Activated CD8-positive, alpha-beta T cell treated with anti-CD3 and anti-CD28 coated beads, Interleukin-2, amount 10 ng/mL, durations not matched to agents 7 days and 5 days (primary cell): ENCODE data around the gene CYB5D1. TPM values are rescaled to one million over a fixed set of nuclear protein-coding genes. Genes with fewer than 3 reads are reported as not detected.
"Not testable (repeated sequence)": the region's sequence is repeated elsewhere in the genome, so short reads cannot be mapped to it uniquely, and the experiment has no call there.

Experiments
- ATAC-seq: fragments of 150-1000 bp; cut with Tn5 transposase; one replicate; pipeline ENCODE4 v1.10.0; 2021; ENCODE audit warnings: moderate library complexity
- CTCF ChIA-PET: fragments of 350-600 bp; sonication (Branson Sonifier 250); formaldehyde crosslinking; loops from one replicate; lab custom pipeline; 2021; ENCODE audit warnings: antibody characterized with exemption; lab: Charles Lee
- POLR2A ChIA-PET: fragments of 350-600 bp; sonication (Branson Sonifier 250); formaldehyde crosslinking; loops from one replicate; lab custom pipeline; 2021; ENCODE audit warnings: antibody characterized with exemption; lab: Charles Lee
- DNase-seq: peaks from one replicate; pipeline ENCODE4 v3.0.0-alpha.2; 2020
- H3K27ac Mint-ChIP-seq: one replicate; pipeline ENCODE4 v1.8.0; 2021; ENCODE audit warnings: mild to moderate bottlenecking, mixed read lengths
- H3K27me3 Mint-ChIP-seq: one replicate; pipeline ENCODE4 v1.8.0; 2021; ENCODE audit warnings: low read depth, mixed read lengths
- H3K36me3 Mint-ChIP-seq: one replicate; pipeline ENCODE4 v1.8.0; 2021; ENCODE audit warnings: low read depth, mixed read lengths
- H3K4me1 Mint-ChIP-seq: one replicate; pipeline ENCODE4 v1.8.0; 2021; ENCODE audit warnings: low read depth, mixed read lengths
- H3K4me3 Mint-ChIP-seq: one replicate; pipeline ENCODE4 v1.8.0; 2021; ENCODE audit warnings: mild to moderate bottlenecking, mixed read lengths
- H3K9me3 Mint-ChIP-seq: one replicate; pipeline ENCODE4 v1.8.0; 2022; ENCODE audit warnings: mixed read lengths; ENCODE audit not compliant: insufficient read depth
- total RNA-seq, 2 experiments: library from RNA; stranded (reverse); gene quantifications; one replicate each; pipeline ENCODE4 v1.2.3, GENCODE V29; 2021

CYB5D1 gene
- total RNA-seq, 2 experiments from 2014 or later, result 9.8 to 11.2 TPM

DNA sequence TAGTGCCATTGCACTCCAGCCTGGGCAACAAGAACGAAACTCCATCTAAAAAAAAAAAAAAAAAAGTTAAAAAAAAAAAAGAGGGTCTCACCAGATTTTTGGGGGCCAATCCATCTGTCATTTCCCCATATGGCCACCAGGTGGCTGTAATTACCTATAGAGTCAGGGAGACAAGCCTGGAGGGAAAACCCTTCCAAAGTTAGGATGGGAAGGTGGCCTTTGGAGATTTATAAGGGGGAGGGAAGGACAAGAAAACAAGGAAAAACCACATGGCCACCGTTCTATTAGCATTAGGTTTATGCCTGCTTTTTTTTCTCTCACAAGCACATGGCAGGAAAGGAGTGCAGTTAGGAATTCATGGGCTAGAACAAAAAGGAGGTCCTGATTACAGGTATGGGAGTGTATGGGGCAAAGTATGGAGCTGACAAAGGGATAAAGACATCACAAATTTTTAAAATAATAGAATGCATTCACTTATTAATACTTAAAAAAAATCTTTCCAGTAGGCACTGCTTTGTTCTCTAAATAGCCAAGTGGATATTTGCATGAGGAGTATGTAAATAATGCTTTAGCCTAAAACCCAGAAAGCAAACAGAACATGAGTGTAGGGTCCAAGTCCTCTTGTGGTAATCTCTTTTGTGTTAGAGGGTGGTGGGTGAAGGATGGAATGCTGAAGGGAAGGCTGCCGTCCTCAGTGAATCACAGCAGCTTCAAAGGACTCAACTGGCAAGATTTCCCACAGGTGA, 5.1 kb downstream of the CYB5D1 start:
- CTCF ChIA-PET, result interaction anchor here (0.7 to 14.5 kb wide), 22 partner anchors 8 to 194 kb away, joined by 3 to 201 read pairs (median 8); partner anchors contain the start of genes CHD3 and RNF227
- Mint-ChIP-seq H3K36me3 (peaks cover 36% of the 10 kb centered on the region), H3K27ac (no peak overlapping the region), H3K27me3 (no peaks in the 10 kb centered on the region), H3K4me3 (no peak overlapping the region), H3K4me1 (peaks cover 20% of the 10 kb centered on the region), H3K9me3 (no peaks in the 10 kb centered on the region)
- ATAC-seq, result no peak
- DNase-seq, result peak; percentile 61
- POLR2A ChIA-PET, result interaction anchor here (0.5 kb wide), 1 partner anchor 512 kb away, joined by 4 read pairs; no protein-coding TSS in a partner anchor

DNA sequence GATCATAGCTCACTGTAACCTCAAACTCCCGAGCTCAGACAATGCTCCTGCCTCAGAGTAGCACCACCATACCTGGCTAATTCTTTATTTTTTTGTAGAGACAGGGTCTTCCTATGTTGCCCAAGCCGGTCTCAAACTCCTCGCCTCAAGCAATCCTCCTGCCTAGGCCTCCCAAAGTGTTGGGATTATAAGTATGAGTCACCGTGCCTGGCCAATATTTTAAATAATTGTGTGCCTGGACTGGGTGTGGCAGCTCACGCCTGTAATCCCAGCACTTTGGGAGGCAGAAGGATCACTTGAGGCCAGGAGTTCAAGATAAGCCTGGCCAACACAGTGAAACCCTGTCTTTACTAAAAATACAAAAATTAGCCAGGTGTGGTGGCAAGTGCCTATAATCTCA, 6.6 kb downstream of the CYB5D1 start:
- not testable (repeated sequence) for H3K9me3 Mint-ChIP-seq, H3K4me3 Mint-ChIP-seq, H3K27ac Mint-ChIP-seq, DNase-seq, ATAC-seq, H3K27me3 Mint-ChIP-seq
- CTCF ChIA-PET, result interaction anchor here (1.0 to 14.5 kb wide), 13 partner anchors 9 to 177 kb away, joined by 3 to 201 read pairs (median 6); partner anchors contain the start of gene CHD3
- POLR2A ChIA-PET, result interaction anchor here (0.7 to 1.2 kb wide), 3 partner anchors 19 to 22 kb away, joined by 3 to 4 read pairs (median 3); no protein-coding TSS in a partner anchor
- Mint-ChIP-seq H3K36me3 (peaks cover 37% of the 10 kb centered on the region), H3K4me1 (peaks cover 33% of the 10 kb centered on the region)

DNA sequence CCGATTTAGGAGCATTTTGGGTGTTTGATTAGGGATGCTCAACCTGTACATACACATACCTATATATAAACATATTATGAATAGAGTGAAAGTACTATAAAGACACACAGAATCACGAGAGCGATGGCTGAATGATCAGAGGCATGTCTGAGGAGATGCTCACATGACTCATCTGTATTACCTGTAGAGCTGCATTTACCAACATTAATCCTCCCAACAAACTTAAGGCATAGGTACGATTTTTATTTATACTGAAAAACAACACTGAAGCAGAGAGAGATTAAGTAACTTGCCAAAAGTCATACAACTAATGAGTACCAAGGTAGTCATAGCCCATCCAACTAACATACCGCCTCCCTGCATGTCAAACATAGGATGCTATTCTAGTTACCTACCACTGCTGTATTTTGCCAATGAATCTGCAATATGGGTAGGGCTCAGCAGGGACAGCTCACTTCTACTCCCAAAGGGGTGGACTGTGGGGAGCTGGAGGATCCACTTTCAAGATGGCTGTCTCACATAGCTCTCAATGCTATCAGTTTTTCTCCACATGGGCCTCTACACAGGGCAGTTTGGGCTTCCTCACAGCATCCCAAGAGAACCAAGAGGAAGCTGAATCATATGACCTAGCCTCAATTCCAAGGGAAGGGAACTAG, 7.3 kb downstream of the CYB5D1 start:
- CTCF ChIA-PET, result interaction anchor here (1.5 to 14.5 kb wide), 8 partner anchors 8 to 177 kb away, joined by 5 to 201 read pairs (median 8); partner anchors contain the start of genes CYB5D1 and NAA38
- Mint-ChIP-seq H3K4me1 (peaks cover 36% of the 10 kb centered on the region), H3K27ac (no peak overlapping the region), H3K9me3 (no peaks in the 10 kb centered on the region), H3K4me3 (no peak overlapping the region), H3K27me3 (no peaks in the 10 kb centered on the region), H3K36me3 (peaks cover 34% of the 10 kb centered on the region)
- POLR2A ChIA-PET, result interaction anchor here (1.2 kb wide), 1 partner anchor 23 kb away, joined by 3 read pairs; no protein-coding TSS in a partner anchor
- DNase-seq (no peak), ATAC-seq (no peak)

DNA sequence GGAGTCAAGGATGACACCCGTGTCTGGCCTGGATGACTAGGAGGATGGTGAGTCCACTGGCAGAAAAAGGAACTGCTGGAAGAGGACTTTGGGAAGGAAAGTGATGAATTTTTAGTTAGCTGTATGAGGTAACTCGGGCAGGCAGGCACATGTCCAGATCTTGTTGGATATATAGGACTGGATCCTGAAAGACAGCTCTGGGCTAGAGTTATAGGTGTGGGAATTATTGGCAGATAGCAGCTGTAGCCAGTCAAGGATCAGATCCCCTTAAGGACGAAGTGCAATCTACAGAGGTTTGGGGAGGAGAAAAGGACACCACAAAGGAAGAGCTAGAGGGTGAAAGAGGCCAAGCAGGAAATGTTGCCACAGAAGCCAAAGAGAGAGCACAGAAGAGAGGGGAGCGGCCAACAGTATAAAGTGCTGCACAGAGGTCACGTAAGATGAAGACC, 10.1 kb downstream of the CYB5D1 start:
- Mint-ChIP-seq H3K4me1 (peaks cover 36% of the 10 kb centered on the region), H3K36me3 (peaks cover 36% of the 10 kb centered on the region), H3K9me3 (no peaks in the 10 kb centered on the region), H3K27me3 (no peaks in the 10 kb centered on the region), H3K4me3 (peak overlapping the region; percentile 63), H3K27ac (peak overlapping the region; percentile 81)
- ATAC-seq (peak; percentile 89), DNase-seq (peak; percentile 65)
- CTCF ChIA-PET, result interaction anchor here (0.6 to 14.5 kb wide), 14 partner anchors 11 to 206 kb away, joined by 3 to 201 read pairs (median 5); partner anchors contain the start of gene NAA38
- POLR2A ChIA-PET, result interaction anchor here (1.0 to 2.2 kb wide), 3 partner anchors 18 to 63 kb away, joined by 3 to 9 read pairs (median 4); no protein-coding TSS in a partner anchor

DNA sequence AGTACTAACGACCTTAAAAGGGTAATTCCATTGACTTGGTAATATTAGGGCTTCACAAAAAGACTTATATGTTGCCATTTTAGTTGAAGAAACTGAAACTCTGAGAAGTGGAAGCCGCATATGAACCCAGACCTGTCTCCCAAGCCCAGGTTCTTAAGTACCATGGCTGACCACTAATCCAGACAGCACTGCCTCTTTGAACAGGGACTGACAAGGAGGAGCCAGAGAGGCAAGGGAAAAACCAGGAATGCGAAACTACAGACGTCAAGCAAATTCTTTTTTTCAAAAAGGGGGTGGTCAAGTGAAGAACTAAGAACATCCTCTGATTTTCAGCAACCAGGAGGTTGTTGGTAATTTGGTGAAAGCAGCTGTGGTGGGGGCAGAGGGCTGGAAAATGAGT, 15.2 kb downstream of the CYB5D1 start:
- CTCF ChIA-PET, result interaction anchor here (1.4 to 1.7 kb wide), 2 partner anchors 9 to 11 kb away, joined by 4 to 6 read pairs; no protein-coding TSS in a partner anchor
- Mint-ChIP-seq H3K4me3 (no peak overlapping the region), H3K9me3 (no peaks in the 10 kb centered on the region), H3K27ac (no peak overlapping the region), H3K4me1 (peaks cover 19% of the 10 kb centered on the region), H3K27me3 (no peaks in the 10 kb centered on the region), H3K36me3 (peaks cover 22% of the 10 kb centered on the region)
- no peak for DNase-seq
- ATAC-seq, result no peak
- POLR2A ChIA-PET, result interaction anchor here (1.1 kb wide), 1 partner anchor 14 kb away, joined by 3 read pairs; no protein-coding TSS in a partner anchor

DNA sequence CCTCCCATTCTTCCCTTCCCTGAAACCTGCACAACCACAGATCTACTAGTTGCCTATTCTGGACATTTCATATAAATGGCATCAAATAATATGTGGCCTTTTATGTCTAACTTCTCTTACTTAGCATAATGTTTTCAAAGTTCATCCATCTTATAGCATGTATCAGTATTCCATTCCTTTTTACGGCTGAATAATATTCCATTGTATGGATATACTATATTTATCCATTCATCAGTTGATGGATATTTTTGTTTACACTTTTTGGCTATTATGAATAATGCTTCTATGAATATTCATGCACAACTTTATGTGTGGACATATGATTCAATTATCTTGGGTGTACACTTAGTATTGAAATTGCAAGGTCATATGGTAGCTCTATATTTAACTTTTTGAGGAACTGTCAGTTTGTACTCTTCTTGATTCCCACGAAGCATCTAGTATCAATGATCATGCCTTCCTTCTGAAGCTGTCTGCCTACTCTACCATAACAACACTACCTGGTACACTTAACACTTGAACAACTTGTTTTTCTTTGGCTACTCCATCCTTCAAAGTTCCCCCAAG, 18.1 kb downstream of the CYB5D1 start:
- H3K27me3 Mint-ChIP-seq, result no peaks in the 10 kb centered on the region
- no peaks in the 10 kb centered on the region for H3K9me3 Mint-ChIP-seq
- H3K27ac Mint-ChIP-seq, result no peak overlapping the region
- no peak overlapping the region for H3K4me3 Mint-ChIP-seq
- CTCF ChIA-PET, result interaction anchor here (0.9 to 3.0 kb wide), 4 partner anchors 13 to 114 kb away, joined by 3 to 14 read pairs (median 4); no protein-coding TSS in a partner anchor
- peaks cover 3% of the 10 kb centered on the region for H3K4me1 Mint-ChIP-seq
- DNase-seq, result no peak
- POLR2A ChIA-PET, result no interaction called here
- peaks cover 18% of the 10 kb centered on the region for H3K36me3 Mint-ChIP-seq
- ATAC-seq, result no peak

DNA sequence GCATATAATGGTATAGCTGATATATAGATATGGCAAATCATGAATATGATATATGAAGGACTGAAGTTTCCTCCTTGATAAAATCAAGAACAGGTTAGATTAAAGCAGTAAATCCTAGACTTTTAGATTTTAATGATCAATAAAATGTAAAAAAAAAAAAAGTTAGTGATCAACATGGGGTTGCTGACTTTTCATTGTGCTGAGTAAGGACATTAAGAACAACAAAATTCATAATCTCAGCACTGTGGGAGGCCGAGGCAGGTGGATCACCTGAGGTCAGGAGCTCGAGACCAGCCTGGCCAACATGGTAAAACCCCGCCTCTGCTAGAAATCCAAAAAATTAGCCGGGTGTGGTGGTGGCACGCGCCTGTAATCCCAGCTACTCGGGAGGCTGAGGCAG, 20.4 kb downstream of the CYB5D1 start:
- DNase-seq, result no peak
- ATAC-seq, result no peak
- CTCF ChIA-PET, result interaction anchor here (0.7 to 0.8 kb wide), 2 partner anchors 16 to 112 kb away, joined by 3 read pairs; no protein-coding TSS in a partner anchor
- H3K27ac Mint-ChIP-seq, result no peak overlapping the region
- no peaks in the 10 kb centered on the region for H3K9me3 Mint-ChIP-seq
- POLR2A ChIA-PET, result interaction anchor here (0.6 kb wide), 1 partner anchor 329 kb away, joined by 4 read pairs; no protein-coding TSS in a partner anchor
- no peaks in the 10 kb centered on the region for H3K27me3 Mint-ChIP-seq
- H3K4me3 Mint-ChIP-seq, result no peak overlapping the region
- no peaks in the 10 kb centered on the region for H3K4me1 Mint-ChIP-seq
- peaks cover 9% of the 10 kb centered on the region for H3K36me3 Mint-ChIP-seq

DNA sequence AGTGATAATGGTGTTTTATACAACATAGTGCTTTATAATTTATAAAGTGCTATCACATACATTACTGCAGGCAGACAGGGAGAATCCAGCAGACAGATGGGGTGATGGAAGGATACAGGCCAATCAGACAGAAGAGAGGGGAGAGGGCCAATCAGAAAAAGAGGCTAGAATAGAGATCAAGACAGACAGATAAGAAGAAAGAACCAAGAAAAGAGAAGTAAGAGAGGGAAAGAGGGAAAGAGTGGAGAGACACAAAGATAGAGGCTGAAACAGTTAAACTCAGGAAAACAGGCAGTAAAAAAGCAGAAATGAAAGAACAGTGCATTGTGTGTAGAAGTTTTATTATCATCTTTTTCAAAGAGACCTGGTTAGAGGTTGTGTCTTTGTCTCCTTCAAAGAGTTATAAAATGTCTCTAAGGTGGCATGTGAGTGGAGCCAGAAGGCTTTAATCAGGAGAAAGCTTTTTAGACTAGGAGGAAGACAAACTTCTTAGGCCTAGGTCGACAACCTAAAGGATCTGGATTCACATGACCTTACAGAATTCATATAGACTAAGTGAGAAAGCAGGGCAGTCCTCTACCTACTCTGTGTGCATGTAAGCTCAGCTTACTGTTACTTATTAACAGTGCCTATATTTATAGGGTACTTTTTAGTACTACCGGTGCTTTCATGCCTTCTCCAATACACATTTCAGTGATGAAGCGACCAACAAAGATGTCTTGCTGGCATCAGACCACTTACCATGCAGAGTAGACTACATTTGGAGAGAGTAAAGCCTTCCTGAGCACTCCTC, 22.5 kb downstream of the CYB5D1 start:
- Mint-ChIP-seq H3K27me3 (no peaks in the 10 kb centered on the region), H3K36me3 (peaks cover 4% of the 10 kb centered on the region), H3K9me3 (no peaks in the 10 kb centered on the region), H3K4me1 (no peaks in the 10 kb centered on the region), H3K27ac (no peak overlapping the region), H3K4me3 (no peak overlapping the region)
- ChIA-PET CTCF (no interaction called here), POLR2A (no interaction called here)
- ATAC-seq, result no peak
- DNase-seq, result no peak

DNA sequence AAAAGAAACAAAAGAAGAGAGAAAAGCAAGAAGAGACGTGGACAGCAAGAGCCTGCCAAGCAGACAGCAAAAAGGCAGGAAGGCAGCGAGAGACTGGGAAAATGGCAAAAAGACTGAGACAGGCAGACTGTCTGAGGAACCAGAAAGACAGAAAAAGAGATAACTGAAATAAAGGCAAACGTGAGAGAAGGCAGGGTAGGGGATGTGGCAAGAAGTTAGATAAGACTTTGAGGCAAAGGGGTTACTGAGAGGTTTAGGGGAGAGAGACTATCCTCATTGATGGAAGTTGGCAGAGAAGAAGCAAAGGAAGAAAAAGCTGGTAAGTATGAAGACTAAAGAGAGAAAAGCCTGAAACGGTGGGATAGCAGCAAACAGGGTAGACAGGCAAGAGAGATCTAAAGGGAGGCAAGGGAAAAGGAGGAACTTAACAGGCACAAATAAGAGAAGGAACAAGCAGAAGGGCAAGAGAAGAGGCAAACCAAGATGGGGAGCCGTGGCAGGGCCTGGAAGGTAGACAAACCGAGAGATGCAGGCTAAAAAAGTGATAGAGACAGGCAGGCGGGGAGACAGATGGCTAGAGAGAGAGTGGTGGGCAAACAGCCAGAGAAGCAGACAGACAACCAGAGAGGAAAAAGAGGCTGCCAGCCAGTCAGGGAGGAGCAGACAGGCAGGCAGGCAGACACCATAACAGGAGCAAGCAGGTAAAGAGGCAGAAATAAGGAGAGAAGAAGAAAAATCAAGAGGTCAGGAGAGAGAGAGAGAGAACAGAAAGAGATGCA, 23.7 kb downstream of the CYB5D1 start:
- H3K27ac Mint-ChIP-seq, result no peak overlapping the region
- ChIA-PET POLR2A (no interaction called here), CTCF (no interaction called here)
- ATAC-seq, result no peak
- H3K4me3 Mint-ChIP-seq, result no peak overlapping the region
- H3K9me3 Mint-ChIP-seq, result no peaks in the 10 kb centered on the region
- H3K4me1 Mint-ChIP-seq, result no peaks in the 10 kb centered on the region
- no peak for DNase-seq
- no peaks in the 10 kb centered on the region for H3K27me3 Mint-ChIP-seq
- peaks cover 6% of the 10 kb centered on the region for H3K36me3 Mint-ChIP-seq

DNA sequence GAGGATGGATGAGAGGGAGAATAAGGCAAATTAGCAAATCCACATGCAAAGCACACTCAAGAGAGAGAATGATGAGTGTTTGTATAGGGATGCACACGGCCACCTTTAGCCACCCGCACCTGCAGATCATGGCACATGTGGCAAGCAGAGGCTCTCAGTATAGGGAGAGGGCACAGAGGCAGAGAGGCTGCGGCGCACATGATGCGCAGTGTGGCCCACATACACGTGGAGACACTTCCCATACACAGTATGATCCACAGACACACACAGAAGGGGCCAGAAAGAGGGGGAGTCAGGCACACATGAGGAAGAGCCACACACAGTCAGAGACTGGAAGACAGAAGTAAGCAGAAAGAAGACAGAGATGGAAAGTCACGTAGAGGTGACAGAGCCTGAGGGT, 24.3 kb downstream of the CYB5D1 start:
- H3K27ac Mint-ChIP-seq, result no peak overlapping the region
- DNase-seq, result no peak
- peaks cover 6% of the 10 kb centered on the region for H3K36me3 Mint-ChIP-seq
- H3K27me3 Mint-ChIP-seq, result no peaks in the 10 kb centered on the region
- no peaks in the 10 kb centered on the region for H3K4me1 Mint-ChIP-seq
- H3K4me3 Mint-ChIP-seq, result no peak overlapping the region
- CTCF ChIA-PET, result interaction anchor here (1.6 kb wide), 1 partner anchor 13 kb away, joined by 7 read pairs; no protein-coding TSS in a partner anchor
- no peak for ATAC-seq
- POLR2A ChIA-PET, result interaction anchor here (0.6 kb wide), 1 partner anchor 555 kb away, joined by 3 read pairs; no protein-coding TSS in a partner anchor
- no peaks in the 10 kb centered on the region for H3K9me3 Mint-ChIP-seq
